ENCODE results near the gene RC3H2. TPM values are rescaled to one million over a fixed set of nuclear protein-coding genes. Genes with fewer than 3 reads are reported as not detected.
"Not testable (repeated sequence)": the region's sequence is repeated elsewhere in the genome, so short reads cannot be mapped to it uniquely, and the experiment has no call there.

Gene RC3H2
- total RNA-seq, 1 experiment from 2014 or later, result 62.0 TPM

DNA sequence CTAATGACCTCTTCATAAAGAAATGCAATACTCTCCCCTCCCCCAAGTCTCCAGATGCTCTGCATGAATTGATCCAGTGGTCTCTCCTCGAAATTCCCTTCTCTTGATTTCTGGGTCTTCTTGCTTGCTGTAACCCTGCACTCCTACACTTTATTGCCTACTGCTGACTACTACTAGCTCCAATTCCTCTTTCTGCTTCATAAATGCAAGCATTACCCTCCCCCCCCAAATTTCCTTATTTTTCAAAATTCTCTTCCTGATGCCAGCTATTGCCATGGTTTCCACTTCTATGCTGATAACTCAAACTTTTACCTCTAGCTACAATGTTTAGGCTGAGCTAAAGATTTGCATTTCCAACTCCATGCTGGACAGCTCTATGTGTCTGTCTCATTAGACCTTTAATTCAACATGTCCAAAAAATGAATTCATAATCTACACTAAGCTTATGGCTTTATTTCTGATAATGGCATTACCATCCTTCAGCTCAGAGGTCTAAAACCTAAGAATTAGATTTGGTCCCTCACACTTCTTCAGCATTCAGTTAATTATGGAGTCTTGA is 24.7 kb upstream of the RC3H2 start:
- DNase-seq (ENCODE audit: low spot score), result no peak

DNA sequence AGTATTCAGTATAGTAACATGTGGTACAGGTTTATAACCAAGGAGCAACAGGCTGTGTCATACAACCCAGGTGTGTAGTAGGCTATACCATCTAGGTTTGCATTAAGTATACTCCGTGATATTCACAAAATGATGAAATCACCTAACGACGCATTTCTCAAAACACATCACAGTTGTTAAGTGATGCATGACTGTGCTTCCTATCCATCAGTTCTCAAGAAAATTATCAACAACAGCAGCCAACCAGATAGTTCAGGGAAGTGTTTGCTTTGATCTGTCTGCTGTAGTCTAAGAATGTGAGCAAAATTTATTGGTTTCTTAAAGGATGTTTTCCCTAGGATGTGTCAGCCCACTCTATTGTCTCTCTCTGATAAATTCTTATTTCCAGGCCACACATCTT is 18.8 kb upstream of the RC3H2 start:
- DNase-seq (ENCODE audit: low spot score), result no peak

DNA sequence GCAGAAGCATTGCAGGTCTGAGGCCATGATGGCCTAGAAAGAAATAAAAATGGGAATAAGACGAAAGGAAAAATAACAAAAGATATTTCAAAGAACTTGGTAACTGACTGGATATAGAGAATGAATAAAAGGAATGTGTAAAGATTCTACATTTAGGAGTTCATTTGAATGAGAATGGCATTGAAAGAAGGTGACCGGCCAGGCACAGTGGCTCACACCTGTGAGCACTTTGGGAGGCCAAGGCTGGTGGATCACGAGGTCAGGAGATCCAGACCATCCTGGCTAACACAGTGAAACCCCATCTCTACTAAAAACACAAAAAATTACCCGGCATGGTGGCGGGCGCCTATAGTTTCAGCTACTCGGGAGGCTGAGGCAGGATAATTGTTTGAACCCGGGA is 17.6 kb upstream of the RC3H2 start:
- no peak for DNase-seq (ENCODE audit: low spot score)

DNA sequence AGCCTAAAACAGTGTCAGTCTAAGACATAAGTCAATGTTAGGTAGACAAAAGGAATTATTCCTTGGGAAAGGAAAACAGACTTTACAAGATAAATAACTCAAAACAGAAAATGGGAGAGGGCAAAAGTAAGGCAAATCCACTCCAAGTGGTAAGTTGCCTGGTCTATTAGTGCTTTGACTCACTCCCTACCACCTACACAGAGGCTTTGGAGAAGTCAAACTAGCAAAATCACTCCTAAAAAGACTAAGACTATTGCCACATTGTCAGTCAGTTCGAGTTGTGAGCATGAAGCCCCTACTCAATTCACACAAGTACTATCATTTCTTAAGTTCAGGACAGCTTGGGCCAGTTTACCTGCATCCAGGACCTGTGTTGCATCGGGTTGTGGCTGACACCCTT is 13.2 kb upstream of the RC3H2 start:
- no peak for DNase-seq (ENCODE audit: low spot score)

DNA sequence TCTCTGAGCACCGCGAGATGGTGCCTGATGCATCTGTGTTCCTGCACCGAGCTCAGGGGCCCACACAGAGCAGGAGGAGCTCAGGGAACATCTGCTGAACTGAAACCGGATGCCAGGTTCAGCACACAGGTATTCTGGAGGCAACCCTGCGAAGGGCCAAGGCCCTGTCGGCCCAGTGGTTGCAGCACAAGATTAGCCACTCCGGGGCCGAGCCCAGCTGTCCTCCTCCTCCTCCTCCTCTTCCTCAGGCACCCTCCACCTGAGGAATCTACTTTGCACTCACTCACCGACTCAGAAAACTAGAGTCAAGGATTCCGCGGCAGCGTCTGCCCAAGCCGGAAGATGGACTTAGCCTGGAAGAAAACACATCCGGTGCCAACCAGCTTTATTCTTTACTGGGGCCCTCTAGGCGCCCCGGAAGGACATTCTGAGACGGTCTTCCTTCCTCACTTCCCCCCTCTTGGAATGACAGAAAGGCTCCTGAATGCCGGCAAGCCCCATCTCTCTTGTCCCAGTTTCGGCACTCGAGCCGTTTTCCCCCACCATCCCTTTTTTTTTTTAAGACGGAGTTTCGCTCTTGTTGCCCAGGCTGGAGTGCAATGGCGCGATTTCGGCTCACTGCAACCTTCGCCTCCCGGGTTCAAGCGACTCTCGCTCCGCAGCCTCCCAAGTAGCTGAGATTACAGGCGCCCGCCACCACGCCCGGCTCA is 8.0 kb upstream of the RC3H2 start, which contains the start of gene ZBTB6:
Gene ZBTB6 (minus strand): TSS at position 360 of the 710 bp plus-strand sequence. CDS start 1,251 bp downstream, outside the sequence.
- peak; percentile 92 for DNase-seq (ENCODE audit: low spot score)

DNA sequence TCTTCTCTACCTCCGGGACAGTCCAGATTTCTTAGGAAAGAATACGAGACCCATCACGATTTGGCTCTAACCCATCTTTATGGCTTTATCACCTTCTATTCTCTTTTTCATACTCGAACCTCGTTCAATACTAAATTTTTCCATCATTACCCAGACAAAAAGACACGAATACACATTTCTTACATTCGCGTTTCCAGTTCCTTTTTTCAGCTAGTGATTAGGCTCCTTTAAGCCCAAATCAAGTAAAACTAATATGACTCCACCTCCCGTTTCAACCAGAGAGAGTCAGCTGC is 7.5 kb upstream of the RC3H2 start:
- DNase-seq (ENCODE audit: low spot score), result no peak

DNA sequence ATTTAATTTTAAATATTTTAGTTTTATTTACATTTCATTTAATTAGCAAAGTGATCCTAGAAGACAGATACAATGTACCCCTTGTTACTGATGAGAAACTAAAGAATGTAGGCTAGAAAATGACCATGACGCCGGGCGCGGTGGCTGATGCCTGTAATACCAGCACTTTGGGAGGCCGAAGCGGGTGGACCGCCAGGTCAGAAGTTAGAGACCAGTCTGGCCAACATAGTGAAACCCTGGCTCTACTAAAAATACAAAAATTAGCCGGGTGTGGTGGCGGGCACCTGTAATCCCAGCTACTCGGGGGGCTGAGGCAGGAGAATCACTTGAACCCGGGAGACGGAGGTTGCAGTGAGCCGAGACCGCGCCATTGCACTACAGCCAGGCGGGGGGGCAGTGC is 963 bp upstream of the RC3H2 start:
- DNase-seq (ENCODE audit: low spot score), result not testable (repeated sequence)

DNA sequence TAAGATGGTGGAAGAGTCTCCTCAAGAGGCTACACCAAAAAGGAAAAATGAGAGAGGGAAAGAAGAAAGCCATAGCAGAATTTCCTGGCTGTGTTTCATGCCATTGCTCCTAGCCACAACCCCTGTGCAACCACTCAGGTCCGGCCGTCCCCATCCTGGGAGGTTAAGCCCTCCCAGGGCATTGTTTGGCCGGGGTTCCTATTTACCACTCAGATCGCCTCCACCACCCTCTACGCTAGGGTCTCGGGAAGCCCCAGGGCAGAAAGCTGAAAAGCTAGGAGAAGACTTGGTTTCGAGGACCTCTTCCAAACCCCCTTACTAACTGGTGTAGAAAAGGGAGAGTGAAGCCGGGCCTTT is 715 bp downstream of the RC3H2 start:
- peak; percentile 51 for DNase-seq (ENCODE audit: low spot score)

DNA sequence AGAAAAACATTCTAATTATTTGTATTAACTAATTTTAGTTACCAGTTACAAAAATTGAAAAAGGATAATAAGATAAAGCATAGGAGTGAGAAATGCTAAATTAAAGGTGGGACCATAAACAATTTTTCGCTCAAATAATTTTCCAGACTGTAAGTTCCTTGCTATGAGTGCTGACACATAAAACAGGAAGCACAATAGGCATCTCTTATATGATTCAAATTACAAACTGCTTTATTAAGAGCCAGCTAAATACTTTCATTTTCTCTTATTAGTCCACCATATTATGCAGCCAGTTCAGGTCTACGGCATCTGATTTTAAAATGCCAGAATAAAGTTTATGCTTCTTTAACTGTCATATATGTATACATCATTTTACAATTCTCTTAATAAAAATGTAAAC is 4.4 kb downstream of the RC3H2 start:
- DNase-seq (ENCODE audit: low spot score), result no peak

DNA sequence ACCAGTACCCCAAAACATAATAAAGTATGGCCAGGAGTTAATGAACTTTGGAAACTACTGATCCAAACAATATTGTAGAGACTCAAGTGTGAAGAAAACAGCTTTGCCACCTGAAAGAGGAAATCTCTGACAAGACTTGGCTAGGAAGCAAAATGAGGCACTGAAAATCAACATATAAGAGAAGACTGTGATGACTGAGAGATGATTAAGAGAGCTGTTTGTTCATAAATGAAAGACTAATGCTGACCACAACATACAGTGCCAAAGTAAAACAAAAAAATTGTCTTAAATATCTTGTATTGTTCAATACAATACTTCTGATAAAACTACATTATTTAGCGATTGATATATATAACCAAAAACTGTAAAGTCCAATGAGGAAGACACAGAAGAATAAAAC is 7.2 kb downstream of the RC3H2 start:
- DNase-seq (ENCODE audit: low spot score), result no peak

DNA sequence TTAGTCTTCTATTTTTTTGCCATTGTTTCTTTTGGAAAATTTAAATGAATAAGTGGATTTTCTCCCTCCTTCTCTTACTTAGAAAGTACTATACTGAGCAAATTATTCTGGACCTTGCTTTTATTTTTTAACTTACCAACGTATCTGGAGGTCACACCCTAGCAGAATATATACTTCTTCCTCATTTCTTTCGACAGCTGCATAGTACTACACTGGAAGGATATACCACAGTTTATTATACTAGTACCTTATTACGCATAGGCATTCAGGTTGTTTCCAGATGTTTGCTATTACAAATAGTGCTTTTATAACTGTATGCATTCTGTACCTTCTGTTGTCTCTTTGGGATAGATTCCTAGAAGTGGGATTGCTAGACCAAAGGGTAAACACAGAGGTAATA is 16.7 kb downstream of the RC3H2 start:
- no peak for DNase-seq (ENCODE audit: low spot score)

DNA sequence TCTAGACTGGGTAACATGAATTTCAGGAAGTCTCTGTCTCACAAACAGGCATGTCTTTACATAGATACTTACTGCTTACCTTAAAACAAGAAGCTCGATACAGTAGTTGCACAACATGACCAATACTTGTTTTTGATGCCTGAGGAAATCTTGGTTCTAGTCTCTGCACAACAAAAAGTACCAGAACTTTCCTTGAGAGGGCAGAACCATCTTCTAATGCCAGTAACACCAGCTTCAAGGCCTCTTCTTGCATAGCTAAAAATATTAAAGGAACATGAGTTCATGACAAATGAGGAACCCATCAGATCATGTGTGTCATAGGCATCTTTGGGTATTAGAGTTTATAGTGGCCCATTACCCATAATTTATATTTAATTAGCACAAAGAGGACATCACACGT is 22.0 kb downstream of the RC3H2 start:
- no peak for DNase-seq (ENCODE audit: low spot score)

DNA sequence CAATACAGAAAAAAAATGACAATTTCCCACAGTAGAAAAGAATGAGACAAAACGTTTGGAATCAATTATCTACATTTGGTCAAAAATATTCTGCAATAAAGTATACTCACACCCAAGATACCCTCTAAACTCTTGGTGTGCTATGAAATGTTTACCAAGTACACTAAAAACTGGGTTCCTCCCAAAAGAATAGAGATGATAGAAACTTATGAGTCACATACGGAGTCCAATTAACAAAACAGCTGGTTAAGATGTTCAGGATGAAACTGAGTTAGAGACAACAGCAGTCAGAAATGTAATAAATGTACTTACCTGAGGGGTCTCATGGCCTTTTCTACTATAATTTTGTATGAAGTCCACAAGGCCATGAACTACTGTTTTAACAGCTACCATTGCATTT is 25.7 kb downstream of the RC3H2 start:
- DNase-seq (ENCODE audit: low spot score), result no peak

DNA sequence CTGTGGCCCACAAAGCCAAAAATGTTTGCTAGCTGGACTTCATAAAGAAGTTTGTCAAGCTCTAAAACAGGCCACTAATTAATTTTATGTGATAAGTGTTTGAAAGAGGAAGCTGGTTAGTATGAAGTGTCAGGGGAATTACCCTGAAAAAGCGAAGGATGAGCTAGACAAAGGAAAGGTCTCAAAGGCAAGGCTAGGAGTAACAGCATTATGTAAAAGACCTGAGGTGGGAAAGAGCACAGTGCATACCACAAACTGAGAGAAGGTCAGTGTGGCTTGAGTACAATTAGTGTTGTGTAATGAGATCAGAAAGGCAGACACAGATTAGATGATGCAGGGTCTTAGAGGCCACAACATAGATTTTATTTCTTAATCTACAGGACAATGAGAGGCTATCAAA is 29.6 kb downstream of the RC3H2 start:
- DNase-seq (ENCODE audit: low spot score), result no peak

DNA sequence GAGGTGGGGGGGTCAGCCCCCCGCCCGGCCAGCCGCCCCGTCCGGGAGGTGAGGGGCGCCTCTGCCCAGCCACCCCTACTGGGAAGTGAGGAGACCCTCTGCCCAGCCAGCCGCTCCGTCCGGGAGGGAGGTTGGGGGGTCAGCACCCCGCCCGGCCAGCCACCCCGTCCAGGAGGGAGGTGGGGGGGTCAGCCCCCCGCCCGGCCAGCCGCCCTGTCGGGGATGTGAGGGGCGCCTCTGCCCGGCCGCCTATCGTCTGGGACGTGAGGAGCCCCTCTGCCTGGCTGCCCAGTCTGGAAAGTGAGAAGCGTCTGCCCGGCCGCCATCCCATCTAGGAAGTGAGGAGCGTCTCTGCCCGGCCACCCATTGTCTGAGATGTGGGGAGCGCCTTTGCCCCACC is 37.9 kb downstream of the RC3H2 start:
- not testable (repeated sequence) for DNase-seq (ENCODE audit: low spot score)

DNA sequence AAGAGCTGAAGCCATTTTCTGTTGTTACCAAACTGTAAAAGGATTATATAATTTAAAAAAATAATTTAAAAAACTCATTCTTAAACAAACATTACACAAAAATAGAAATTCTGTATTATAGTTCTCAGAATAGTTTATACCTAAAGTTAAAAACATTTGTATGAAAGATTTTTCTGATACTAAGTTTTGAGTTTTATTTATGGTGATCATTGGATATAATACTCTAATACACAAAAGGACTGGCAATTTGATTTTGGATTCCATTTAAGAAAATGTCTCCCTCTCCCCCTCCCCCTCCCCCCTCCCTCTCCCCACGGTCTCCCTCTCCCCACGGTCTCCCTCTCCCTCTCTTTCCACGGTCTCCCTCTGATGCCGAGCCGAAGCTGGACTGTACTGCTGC is 39.1 kb downstream of the RC3H2 start:
- DNase-seq (ENCODE audit: low spot score), result no peak

DNA sequence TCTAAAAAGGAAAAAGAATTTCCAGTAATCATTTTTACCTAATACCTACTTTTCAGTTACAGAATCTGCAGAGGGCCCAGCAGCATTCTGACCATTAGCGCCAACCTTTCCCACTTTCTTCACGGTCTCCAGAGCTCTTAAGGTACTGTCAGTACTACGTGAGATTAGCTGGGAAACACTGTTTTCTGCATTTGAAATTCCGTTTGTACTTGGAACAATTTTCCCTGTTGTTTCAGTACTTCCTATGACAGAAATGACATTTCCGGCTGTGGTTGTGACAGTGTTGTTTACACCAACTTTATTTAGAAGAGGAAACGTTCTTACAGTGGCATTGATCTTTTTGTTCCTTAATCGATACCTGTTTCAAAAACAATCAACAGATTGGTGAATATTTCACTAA is 39.9 kb downstream of the RC3H2 start:
- DNase-seq (ENCODE audit: low spot score), result no peak

DNA sequence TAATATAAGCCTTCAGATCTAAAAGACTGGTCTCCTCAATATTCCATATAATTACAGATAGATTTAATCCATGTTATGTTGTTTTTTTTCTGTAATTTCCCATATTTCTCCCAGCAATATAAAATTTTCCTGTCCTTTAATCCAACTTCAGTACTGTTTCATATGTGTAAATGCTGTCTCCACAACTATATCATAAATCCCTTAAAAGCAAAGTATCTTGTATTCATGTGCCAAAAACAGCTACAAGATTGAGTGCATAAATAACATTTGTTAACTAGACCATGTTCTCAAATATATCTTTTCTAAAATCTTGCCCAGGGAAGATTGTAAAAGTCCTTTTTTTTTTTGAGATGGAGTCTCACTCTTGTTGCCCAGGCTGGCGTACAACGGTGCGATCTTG is 41.8 kb downstream of the RC3H2 start:
- DNase-seq (ENCODE audit: low spot score), result no peak

DNA sequence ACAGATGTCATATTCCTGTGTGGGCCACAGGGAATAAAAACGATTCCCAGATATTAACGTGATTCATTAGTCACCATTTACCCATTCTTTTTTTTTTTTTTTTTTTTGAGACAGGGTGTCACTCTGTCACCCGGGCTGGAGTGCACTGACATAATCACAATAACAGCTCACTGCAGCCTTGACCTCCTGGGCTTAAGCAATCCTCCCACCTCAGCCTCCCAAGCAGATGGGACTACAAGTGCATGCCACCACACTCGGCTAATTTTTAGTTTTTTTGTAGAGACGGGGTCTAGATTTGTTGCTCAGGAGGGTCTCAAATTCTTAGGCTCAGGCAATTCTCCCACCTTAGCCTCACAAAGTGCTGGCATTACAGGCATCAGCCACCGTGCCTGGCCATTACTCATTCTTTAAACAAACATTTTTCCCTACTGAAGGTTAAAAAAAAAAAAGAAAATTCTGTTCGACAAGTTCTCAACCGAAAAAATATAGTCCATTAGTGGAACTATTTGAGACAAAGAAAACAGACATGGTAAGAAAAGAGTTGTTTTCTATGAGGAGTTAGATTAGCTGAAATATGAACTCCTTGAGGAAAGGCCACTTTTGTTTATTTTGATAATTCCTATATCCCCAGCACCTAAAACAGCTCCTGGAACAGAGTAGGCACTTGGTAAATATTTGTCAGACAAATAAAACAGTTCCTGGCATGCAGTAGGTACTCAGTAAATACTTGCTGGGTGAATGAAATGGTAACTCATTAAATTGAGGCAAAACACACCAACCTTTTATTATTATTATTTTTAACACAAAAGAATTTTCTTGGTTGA is 44.6 kb downstream of the RC3H2 start:
- no peak for DNase-seq (ENCODE audit: low spot score)

DNA sequence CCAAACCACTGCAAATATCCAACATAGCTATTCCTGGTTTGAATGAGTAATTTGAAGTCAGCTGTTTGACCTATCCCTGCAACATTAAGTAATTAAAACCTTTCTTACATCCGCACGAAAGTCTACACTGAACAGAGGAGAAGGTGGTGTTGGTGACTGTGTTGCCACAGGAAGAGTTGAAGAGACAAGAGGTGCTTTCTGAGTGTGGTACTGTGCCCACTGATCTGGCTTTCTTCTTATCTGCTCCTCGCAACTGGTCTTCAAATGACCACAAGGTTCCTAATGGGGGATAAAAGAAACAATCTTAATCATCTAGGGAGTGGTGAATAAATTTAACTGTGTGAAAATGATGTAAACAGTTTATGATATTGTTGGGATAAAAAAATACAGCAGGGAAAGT is 47.3 kb downstream of the RC3H2 start:
- DNase-seq (ENCODE audit: low spot score), result no peak

DNA sequence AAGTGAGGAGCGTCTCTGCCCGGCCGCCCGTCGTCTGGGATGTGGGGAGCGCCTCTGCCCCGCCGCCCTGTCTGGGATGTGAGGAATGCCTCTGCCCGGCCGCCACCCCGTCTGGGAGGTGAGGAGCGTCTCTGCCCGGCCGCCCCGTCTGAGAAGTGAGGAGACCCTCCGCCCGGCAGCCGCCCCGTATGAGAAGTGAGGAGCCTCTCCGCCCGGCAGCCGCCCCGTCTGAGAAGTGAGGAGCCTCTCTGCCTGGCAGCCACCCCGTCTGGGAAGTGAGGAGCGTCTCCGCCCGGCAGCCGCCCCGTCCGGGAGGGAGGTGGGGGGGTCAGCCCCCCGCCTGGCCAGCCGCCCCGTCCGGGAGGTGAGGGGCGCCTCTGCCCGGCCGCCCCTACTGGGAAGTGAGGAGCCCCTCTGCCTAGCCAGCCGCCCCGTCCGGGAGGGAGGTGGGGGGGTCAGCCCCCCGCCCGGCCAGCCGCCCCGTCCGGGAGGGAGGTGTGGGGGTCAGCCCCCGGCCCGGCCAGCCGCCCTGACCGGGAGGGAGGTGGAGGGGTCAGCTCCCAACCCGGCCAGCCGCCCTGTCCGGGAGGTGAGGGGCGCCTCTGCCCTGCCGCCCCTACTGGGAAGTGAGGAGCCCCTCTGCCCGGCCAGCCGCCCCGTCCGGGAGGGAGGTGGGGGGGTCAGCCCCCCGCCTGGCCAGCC is 52.9 kb downstream of the RC3H2 start:
- DNase-seq (ENCODE audit: low spot score), result not testable (repeated sequence)

DNA sequence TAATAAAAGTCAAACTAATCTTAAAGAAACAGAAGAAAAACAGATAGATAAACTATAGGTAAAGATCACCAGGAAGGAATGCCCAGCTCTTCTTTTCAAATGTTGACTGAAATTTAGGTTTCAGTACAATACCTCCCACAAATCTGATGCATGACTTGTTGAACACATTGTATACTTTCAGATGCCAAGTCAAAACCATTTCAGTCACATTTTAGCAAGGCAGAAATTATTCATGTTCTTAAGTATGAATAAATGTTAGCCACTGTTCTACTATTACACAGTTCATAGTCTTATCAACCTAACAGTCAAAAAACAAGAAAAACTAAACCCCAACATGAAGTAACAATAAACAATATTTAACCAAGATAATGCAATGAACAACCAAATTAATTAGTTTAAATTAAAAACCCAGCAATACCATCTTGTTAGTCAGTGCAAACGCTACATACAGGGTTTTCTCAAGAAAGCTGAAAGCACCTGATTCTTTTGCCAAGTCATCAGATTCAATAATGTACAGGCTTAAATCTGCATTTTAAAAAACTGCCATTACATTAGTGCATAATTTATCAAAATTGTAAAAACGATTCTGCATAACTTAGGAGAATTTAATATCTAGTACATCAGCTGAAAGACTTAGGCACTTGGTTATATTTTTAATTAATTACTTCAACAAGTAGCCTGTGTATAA is 56.8 kb downstream of the RC3H2 start:
- DNase-seq (ENCODE audit: low spot score), result no peak
